GM18868 (cell line): ENCODE results near the gene RBBP6.
"Not testable (repeated sequence)": the region's sequence is repeated elsewhere in the genome, so short reads cannot be mapped to it uniquely, and the experiment has no call there.

ENCODE experiments used
- ATAC-seq: cut with Tn5 transposase; IDR thresholded peaks from one replicate; pipeline ENCODE4 v1.9.1; 2021; ENCODE audit warnings: mild to moderate bottlenecking, moderate library complexity; ENCODE audit not compliant: unreplicated experiment

RBBP6 gene

GRCh38 chr16:24555346-24555872 lies 16.0 kb downstream of the RBBP6 start:
- ATAC-seq: no peak

GRCh38 chr16:24562811-24563210 lies 23.4 kb downstream of the RBBP6 start:
- ATAC-seq: no peak

GRCh38 chr16:24568392-24568791 lies 29.0 kb downstream of the RBBP6 start:
- ATAC-seq: no peak

- no peak for ATAC-seq
These were observed 31.7 kb downstream of the RBBP6 start for GRCh38 chr16:24571096-24571495.

GRCh38 chr16:24572069-24572468 lies 32.7 kb downstream of the RBBP6 start:
- no peak for ATAC-seq

GRCh38 chr16:24573141-24573540 lies 33.8 kb downstream of the RBBP6 start:
- no peak for ATAC-seq

GRCh38 chr16:24574515-24575485 lies 35.4 kb downstream of the RBBP6 start:
- ATAC-seq: not testable (repeated sequence)

- not testable (repeated sequence) for ATAC-seq
These were observed 36.4 kb downstream of the RBBP6 start for GRCh38 chr16:24575791-24576190.

GRCh38 chr16:24577167-24577566 lies 37.8 kb downstream of the RBBP6 start:
- ATAC-seq: no peak

- ATAC-seq: no peak
These were observed 41.3 kb downstream of the RBBP6 start for GRCh38 chr16:24580665-24581064.

- ATAC-seq: no peak
These were observed 44.1 kb downstream of the RBBP6 start for GRCh38 chr16:24583494-24583893.

- no peak for ATAC-seq
These were observed 50.6 kb downstream of the RBBP6 start for GRCh38 chr16:24589997-24590396.

- no peak for ATAC-seq
These were observed 59.5 kb downstream of the RBBP6 start for GRCh38 chr16:24598777-24599437.

GRCh38 chr16:24609417-24609739 lies 70.0 kb downstream of the RBBP6 start:
- ATAC-seq: no peak

- no peak for ATAC-seq
These were observed 70.5 kb downstream of the RBBP6 start for GRCh38 chr16:24609740-24610415.

- no peak for ATAC-seq
These were observed 71.0 kb downstream of the RBBP6 start for GRCh38 chr16:24610416-24610755.

- ATAC-seq: no peak
These were observed 71.9 kb downstream of the RBBP6 start for GRCh38 chr16:24611310-24611709.

- no peak for ATAC-seq
These were observed 73.3 kb downstream of the RBBP6 start for GRCh38 chr16:24612656-24613055.

- not testable (repeated sequence) for ATAC-seq
These were observed 73.9 kb downstream of the RBBP6 start for GRCh38 chr16:24613267-24613666.

- ATAC-seq: no peak
These were observed 78.1 kb downstream of the RBBP6 start for GRCh38 chr16:24617502-24617901.
